Measurements from ENCODE around the gene MERTK.

DNA sequence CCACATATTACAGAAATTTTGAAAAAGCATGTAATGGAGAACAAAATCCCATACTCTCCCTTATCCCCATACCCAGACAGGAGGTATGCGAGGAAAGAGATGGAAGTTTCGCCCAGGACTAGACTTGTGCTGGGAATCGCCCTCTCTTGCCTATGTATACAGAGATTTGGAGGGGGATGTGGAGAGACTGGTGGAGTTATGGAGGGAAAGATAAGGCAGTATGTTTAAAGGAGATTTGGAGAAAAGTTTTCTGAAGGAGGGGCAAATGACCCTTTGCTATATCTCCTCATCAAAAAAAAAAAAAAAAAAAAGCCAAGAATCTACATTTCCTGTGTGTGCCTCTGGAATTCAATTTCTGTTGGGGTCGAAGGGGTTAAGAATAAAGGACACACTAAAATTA is 75.3 kb downstream of the MERTK start:
- no peak for TF ChIP-seq EZH2 (IDR thresholded peaks at IDR 0.05; ENCODE audit: borderline replicate concordance, insufficient read depth, low read depth, low read length, poor library complexity, severe bottlenecking)
- TF ChIP-seq, protein P1, sequence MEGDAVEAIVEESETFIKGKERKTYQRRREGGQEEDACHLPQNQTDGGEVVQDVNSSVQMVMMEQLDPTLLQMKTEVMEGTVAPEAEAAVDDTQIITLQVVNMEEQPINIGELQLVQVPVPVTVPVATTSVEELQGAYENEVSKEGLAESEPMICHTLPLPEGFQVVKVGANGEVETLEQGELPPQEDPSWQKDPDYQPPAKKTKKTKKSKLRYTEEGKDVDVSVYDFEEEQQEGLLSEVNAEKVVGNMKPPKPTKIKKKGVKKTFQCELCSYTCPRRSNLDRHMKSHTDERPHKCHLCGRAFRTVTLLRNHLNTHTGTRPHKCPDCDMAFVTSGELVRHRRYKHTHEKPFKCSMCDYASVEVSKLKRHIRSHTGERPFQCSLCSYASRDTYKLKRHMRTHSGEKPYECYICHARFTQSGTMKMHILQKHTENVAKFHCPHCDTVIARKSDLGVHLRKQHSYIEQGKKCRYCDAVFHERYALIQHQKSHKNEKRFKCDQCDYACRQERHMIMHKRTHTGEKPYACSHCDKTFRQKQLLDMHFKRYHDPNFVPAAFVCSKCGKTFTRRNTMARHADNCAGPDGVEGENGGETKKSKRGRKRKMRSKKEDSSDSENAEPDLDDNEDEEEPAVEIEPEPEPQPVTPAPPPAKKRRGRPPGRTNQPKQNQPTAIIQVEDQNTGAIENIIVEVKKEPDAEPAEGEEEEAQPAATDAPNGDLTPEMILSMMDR (IDR thresholded peaks at IDR 0.05), result no peak
